GM13977 (cell line): ENCODE results near the gene OPCML.

Source experiments
- DNase-seq: peaks from one replicate; pipeline ENCODE4 v3.0.0; 2012; ENCODE audit warnings: low spot score
- in situ Hi-C: fragments of 300-500 bp; cut with MboI; formaldehyde crosslinking; loops from one replicate; pipeline ENCODE4 v1.12.0; 2022; ENCODE audit warnings: low sequenced_read_pairs, low pct_unique_long_range_greater_than_20kb, mixed read lengths, inconsistent platforms; ENCODE audit not compliant: unreplicated experiment
- TF ChIP-seq, protein P1 (sequence below): IDR thresholded peaks from 2 replicates; pipeline ENCODE4 v1.5.1; 2012; ENCODE audit warnings: mild to moderate bottlenecking, control low read depth; ENCODE audit not compliant: insufficient read depth; ENCODE audit errors: extremely low read depth, missing control alignments

The OPCML gene

DNA sequence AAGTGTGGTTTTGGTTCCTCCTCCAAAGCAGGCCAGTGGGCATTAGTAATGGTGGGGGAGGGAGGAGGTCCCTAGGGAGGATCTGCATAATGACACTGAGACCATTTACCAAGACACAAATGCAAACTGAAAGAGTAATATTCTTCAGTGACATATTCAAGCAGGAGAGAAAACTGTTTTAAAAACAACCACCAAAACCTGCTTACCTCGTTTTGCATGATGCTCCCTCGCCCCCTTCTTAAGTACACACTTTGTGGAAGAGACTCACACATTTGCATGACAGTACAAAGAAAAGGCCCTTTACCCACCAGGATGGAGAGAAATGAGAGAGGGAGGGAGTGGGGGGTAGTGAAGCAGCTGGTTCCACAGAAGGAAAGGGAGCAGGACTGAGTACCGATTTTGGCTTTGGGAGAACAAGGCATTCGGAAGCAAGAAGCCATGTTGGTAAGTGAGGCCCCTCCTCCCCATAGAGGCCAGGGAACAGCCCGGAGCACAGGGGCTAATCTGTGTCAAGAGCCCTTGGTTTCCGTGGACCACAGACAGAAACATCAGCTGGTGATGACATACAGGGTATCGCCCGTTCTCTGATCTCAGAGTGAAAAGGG lies 13.0 kb upstream of the OPCML start:
- in situ Hi-C loops, result no loop called here
- no peak for DNase-seq
- TF ChIP-seq, protein P1, sequence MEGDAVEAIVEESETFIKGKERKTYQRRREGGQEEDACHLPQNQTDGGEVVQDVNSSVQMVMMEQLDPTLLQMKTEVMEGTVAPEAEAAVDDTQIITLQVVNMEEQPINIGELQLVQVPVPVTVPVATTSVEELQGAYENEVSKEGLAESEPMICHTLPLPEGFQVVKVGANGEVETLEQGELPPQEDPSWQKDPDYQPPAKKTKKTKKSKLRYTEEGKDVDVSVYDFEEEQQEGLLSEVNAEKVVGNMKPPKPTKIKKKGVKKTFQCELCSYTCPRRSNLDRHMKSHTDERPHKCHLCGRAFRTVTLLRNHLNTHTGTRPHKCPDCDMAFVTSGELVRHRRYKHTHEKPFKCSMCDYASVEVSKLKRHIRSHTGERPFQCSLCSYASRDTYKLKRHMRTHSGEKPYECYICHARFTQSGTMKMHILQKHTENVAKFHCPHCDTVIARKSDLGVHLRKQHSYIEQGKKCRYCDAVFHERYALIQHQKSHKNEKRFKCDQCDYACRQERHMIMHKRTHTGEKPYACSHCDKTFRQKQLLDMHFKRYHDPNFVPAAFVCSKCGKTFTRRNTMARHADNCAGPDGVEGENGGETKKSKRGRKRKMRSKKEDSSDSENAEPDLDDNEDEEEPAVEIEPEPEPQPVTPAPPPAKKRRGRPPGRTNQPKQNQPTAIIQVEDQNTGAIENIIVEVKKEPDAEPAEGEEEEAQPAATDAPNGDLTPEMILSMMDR, result no peak

DNA sequence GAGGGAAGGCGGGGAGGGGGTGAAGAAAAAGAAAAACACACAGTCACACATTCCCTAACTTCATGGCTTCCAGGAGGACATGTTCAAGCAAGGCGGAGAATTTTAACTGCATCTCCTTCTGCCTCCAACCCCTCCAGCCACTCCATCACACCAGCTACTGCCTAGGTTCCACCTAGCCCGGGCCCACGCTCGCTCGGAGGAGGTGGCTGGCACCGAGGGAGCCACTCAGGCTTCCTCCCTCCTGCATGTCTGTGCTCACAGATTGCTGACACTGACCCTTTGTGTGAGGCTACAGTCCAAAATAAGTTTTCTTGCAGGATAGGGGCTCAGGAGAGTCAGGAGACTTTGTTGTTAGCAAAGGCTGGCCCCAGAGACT lies 9.4 kb upstream of the OPCML start:
- DNase-seq, result no peak
- TF ChIP-seq, protein P1, result no peak
- in situ Hi-C loops, result no loop called here

DNA sequence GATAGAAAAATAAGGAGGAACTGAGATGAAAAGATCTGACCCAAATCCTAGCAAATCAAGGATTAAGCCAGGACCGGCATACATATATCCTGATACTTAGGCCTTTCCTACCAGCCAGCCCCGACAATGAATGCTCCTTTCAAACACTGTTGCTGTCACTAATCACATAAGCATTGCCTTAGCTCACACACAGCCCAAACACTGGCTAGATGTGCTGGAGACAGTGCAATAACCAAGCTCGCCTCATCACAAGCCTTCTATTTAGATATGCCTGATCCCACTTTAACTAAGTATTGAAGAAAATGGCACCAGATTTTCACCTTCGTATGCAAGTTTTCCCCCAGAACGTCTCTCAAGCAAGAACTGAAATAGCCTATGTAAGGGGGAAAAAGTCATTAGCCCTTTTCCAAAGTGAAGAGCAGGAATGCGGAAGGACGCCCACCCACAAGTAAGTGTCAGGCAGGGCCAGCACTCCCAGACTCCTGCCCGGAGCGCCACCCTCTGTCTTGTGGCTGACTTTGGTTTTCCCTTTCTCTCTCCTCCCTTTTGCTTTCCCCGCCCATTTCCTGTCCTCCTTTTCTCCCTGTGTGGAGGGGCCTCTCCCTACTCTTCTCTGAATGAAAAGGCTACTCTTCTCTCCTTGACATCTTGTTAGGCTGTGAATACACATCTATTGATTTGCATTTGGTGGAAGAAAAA lies 8.9 kb upstream of the OPCML start:
- TF ChIP-seq, protein P1, result no peak
- in situ Hi-C loops, result no loop called here
- DNase-seq, result no peak

DNA sequence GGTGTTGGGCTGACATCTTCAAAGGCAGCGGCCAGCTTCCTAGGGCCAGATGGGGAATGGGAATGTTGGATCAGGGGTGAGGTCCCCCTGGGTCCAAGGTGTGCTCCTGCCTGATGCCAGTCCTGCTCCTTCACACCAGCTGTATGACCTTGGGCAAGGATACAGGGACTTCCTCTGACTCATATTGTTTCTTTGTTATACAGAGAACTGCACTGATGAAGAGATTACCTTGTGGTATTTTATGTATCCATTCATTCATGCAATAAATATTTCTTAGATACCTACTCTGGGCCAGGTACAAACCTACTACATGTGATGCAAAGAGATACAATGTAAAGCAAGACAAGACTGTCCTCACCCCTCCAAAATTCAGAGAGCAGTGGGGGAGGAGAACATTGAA lies 3.9 kb upstream of the OPCML start:
- no peak for DNase-seq
- TF ChIP-seq, protein P1, result no peak
- in situ Hi-C loops, result no loop called here

DNA sequence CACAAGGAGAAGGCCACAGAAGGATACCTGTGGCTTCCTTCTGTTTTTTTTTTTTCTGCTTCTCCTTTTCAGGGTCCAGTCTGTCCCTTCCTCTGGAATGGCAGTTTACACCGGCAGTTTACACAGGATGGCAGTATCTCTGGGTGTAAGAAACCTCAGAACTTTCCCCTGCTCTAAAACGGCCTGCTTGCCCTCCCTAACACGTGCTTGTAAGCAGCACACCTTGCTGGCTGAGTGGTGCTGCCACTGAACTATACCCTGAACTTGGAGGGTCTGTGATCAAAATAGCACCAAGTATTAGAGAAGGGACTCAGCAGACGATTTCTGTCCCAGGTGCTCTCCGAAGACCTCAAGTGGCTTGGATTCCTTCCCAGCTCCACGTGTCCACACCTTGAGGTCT lies 904 bp upstream of the OPCML start:
- DNase-seq, result no peak
- in situ Hi-C loops, result no loop called here
- TF ChIP-seq, protein P1, result no peak

DNA sequence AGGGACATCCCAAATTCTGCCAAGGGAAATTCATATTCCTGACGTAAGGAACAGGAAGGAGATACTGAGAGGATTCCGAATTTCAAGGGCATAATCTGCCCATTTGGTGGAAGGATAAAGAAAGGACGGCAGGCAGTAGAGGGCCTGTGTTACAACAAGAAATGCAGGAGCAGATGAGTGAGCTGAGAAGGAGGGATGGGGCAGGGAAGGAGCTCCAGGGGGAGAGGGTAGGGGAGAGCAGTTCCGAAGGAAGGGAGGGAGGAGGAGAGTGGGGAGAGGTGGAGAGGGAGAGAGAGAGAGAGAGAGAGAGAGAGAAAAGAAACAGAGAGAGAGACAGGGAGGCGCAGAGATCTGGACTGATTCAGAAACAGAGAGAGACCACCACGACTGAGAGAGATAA lies 843 bp downstream of the OPCML start:
- in situ Hi-C loops, result no loop called here
- TF ChIP-seq, protein P1, result no peak
- DNase-seq, result no peak

DNA sequence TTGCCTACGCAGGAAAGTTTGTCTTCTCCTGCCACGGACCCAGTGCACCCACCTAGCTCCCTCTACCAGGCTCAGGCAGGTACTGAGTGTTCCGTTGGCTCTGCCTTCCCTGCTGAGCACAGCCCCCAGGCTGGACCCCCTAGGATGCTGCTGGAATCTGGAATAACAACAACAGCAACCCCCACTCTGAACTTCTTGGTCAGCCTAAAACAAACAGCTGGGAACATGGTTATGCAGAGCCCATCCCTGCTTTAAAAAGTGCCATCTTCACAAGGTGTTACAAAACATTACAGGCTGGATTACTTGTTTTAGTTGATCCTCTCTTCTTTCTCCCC lies 1.8 kb downstream of the OPCML start:
- TF ChIP-seq, protein P1, result no peak
- no peak for DNase-seq
- in situ Hi-C loops, result no loop called here
